Hematopoietic multipotent progenitor cell (in vitro differentiated cells): ENCODE results near the gene SHISA7. TPM values are rescaled to one million over a fixed set of nuclear protein-coding genes. Genes with fewer than 3 reads are reported as not detected.

Experiments
- DNase-seq, 3 donors: peaks; one replicate each; pipeline ENCODE4 v3.0.0-alpha.2; 2011 to 2015; ENCODE audit warnings: low read depth in 2 of 3, low spot score in 2 of 3
- total RNA-seq: library from RNA; depleted of rRNA; stranded (reverse); fragments of >200 nt; gene quantifications from one replicate; pipeline ENCODE4 v1.2.3, GENCODE V29; 2012

Gene SHISA7
- total RNA-seq, 1 donor = under 0.01 TPM

- no peak for DNase-seq
Observed at GRCh38 chr19:55464039-55464661, 21.1 kb upstream of the SHISA7 start.

- no peak for DNase-seq
Observed at GRCh38 chr19:55463583-55464031, 20.5 kb upstream of the SHISA7 start.

GRCh38 chr19:55462722-55463121 is 19.6 kb upstream of the SHISA7 start:
- DNase-seq = no peak

GRCh38 chr19:55461974-55462626 is 19.0 kb upstream of the SHISA7 start:
- DNase-seq = peak in 1 of 3 donors; percentile 62

GRCh38 chr19:55461259-55461973 is 18.3 kb upstream of the SHISA7 start, which contains the start of gene ISOC2:
Gene ISOC2, minus strand, starts transcription at chr19:55461642. Its CDS starts 5,156 bp downstream, at chr19:55456486.
- peak; percentile 95 to 100 (median 100) for DNase-seq

GRCh38 chr19:55460670-55461258 is 17.7 kb upstream of the SHISA7 start:
- DNase-seq = peak in 2 of 3 donors; percentile 63 to 71

- DNase-seq = no peak
Observed at GRCh38 chr19:55459950-55460657, 17.0 kb upstream of the SHISA7 start.

- DNase-seq = no peak
Observed at GRCh38 chr19:55459551-55459949, 16.4 kb upstream of the SHISA7 start.

- no peak for DNase-seq
Observed at GRCh38 chr19:55457683-55458457, 14.8 kb upstream of the SHISA7 start.

GRCh38 chr19:55456347-55456746 is 13.2 kb upstream of the SHISA7 start:
- no peak for DNase-seq

GRCh38 chr19:55455576-55456235 is 12.6 kb upstream of the SHISA7 start:
- DNase-seq = no peak

GRCh38 chr19:55454787-55455243 is 11.7 kb upstream of the SHISA7 start:
- peak in 1 of 3 donors; percentile 65 for DNase-seq

GRCh38 chr19:55453511-55454260 is 10.6 kb upstream of the SHISA7 start:
- DNase-seq = no peak

GRCh38 chr19:55452749-55453346 is 9.7 kb upstream of the SHISA7 start:
- DNase-seq = peak in 2 of 3 donors; percentile 83 to 85

GRCh38 chr19:55451965-55452748 is 9.1 kb upstream of the SHISA7 start:
- peak in 1 of 3 donors; percentile 53 for DNase-seq

- no peak for DNase-seq
Observed at GRCh38 chr19:55451163-55451964, 8.3 kb upstream of the SHISA7 start.
